H9 (cell line): ENCODE data around the gene FHIT. TPM values are rescaled to one million over a fixed set of nuclear protein-coding genes. Genes with fewer than 3 reads are reported as not detected.

Source experiments
- DNase-seq: peaks from one replicate; pipeline ENCODE4 v3.0.0-alpha.2; 2017
- H2AFZ ChIP-seq: one replicate; pipeline ENCODE4 v1.6.1; 2013; ENCODE audit warnings: mild to moderate bottlenecking, low read length, control low read depth, moderate library complexity
- H2AK5ac ChIP-seq: 2 replicates; pipeline ENCODE4 v1.6.1; 2013; ENCODE audit warnings: low read length, control low read depth, mixed read lengths; ENCODE audit not compliant: insufficient read length
- H2BK120ac ChIP-seq: one replicate; pipeline ENCODE4 v1.6.1; 2013; ENCODE audit warnings: low read depth, mild to moderate bottlenecking, low read length, control low read depth, inconsistent platforms; ENCODE audit not compliant: poor library complexity, severe bottlenecking
- H2BK12ac ChIP-seq: 2 replicates; pipeline ENCODE4 v1.6.1; 2013; ENCODE audit warnings: low read length, control low read depth, mixed read lengths, low read depth; ENCODE audit not compliant: insufficient read length
- H2BK15ac ChIP-seq: 2 replicates; pipeline ENCODE4 v1.6.1; 2013; ENCODE audit warnings: low read depth, low read length, control low read depth
- H2BK20ac ChIP-seq: one replicate; pipeline ENCODE4 v1.6.1; 2013; ENCODE audit warnings: low read depth, mild to moderate bottlenecking, low read length, control low read depth, inconsistent platforms; ENCODE audit not compliant: poor library complexity, severe bottlenecking
- H2BK5ac ChIP-seq: 2 replicates; pipeline ENCODE4 v1.6.1; 2013; ENCODE audit warnings: low read length, control low read depth, mixed read lengths; ENCODE audit not compliant: insufficient read length
- H3K14ac ChIP-seq: 2 replicates; pipeline ENCODE4 v1.6.1; 2013; ENCODE audit warnings: low read length, control low read depth; ENCODE audit not compliant: insufficient read depth
- H3K18ac ChIP-seq: 2 replicates; pipeline ENCODE4 v1.6.1; 2013; ENCODE audit warnings: low read depth, mild to moderate bottlenecking, mixed read lengths, low read length, control low read depth; ENCODE audit not compliant: insufficient read length
- H3K23ac ChIP-seq: 2 replicates; pipeline ENCODE4 v1.6.1; 2013; ENCODE audit warnings: low read length, control low read depth, mixed read lengths, low read depth; ENCODE audit not compliant: insufficient read length
- H3K23me2 ChIP-seq: 2 replicates; pipeline ENCODE4 v1.6.1; 2013; ENCODE audit warnings: low read depth, mild to moderate bottlenecking, mixed read lengths, low read length, control low read depth; ENCODE audit not compliant: insufficient read length, poor library complexity, severe bottlenecking
- H3K27ac ChIP-seq: 2 replicates; pipeline ENCODE4 v1.5.1; 2013; ENCODE audit warnings: low read length, control low read depth, mixed read lengths, low read depth; ENCODE audit not compliant: insufficient read length
- H3K27me3 ChIP-seq: 2 replicates; pipeline ENCODE4 v1.6.1; 2013; ENCODE audit warnings: low read length, control low read depth, inconsistent platforms; ENCODE audit not compliant: insufficient read depth
- H3K4ac ChIP-seq: 2 replicates; pipeline ENCODE4 v1.6.1; 2013; ENCODE audit warnings: low read depth, mild to moderate bottlenecking, control low read depth, inconsistent platforms, low read length, moderate library complexity
- H3K4me1 ChIP-seq: 2 replicates; pipeline ENCODE4 v1.6.1; 2013; ENCODE audit warnings: low read length, control low read depth, inconsistent platforms; ENCODE audit not compliant: insufficient read depth
- H3K4me2 ChIP-seq: 2 replicates; pipeline ENCODE4 v1.6.1; 2013; ENCODE audit warnings: low read length, control low read depth, mixed read lengths; ENCODE audit not compliant: insufficient read length, insufficient read depth
- H3K56ac ChIP-seq: 2 replicates; pipeline ENCODE4 v1.6.1; 2013; ENCODE audit warnings: low read depth, mild to moderate bottlenecking, mixed read lengths, low read length, control low read depth; ENCODE audit not compliant: insufficient read length
- H3K79me1 ChIP-seq: 2 replicates; pipeline ENCODE4 v1.6.1; 2013; ENCODE audit warnings: low read depth, mild to moderate bottlenecking, moderate library complexity, low read length, control low read depth, inconsistent platforms; ENCODE audit not compliant: insufficient read depth, poor library complexity, severe bottlenecking
- H3K79me2 ChIP-seq: 2 replicates; pipeline ENCODE4 v1.6.1; 2013; ENCODE audit warnings: low read length, control low read depth, inconsistent platforms; ENCODE audit not compliant: insufficient read depth
- H3K9ac ChIP-seq: 2 replicates; pipeline ENCODE4 v1.6.1; 2013; ENCODE audit warnings: low read length, control low read depth, mixed read lengths; ENCODE audit not compliant: insufficient read length; ENCODE audit errors: extremely low read depth
- H3K9me3 ChIP-seq: one replicate; pipeline ENCODE4 v1.6.1; 2013; ENCODE audit warnings: low read depth, low read length, inconsistent platforms; ENCODE audit not compliant: control insufficient read depth
- H3T11ph ChIP-seq: one replicate; pipeline ENCODE4 v1.6.1; 2013; ENCODE audit warnings: mild to moderate bottlenecking, low read length, control low read depth, inconsistent platforms
- H4K20me1 ChIP-seq: one replicate; pipeline ENCODE4 v1.6.1; 2013; ENCODE audit not compliant: control insufficient read depth, insufficient read length, insufficient read depth
- H4K5ac ChIP-seq: 2 replicates; pipeline ENCODE4 v1.6.1; 2013; ENCODE audit warnings: low read depth, mild to moderate bottlenecking, mixed read lengths, low read length, control low read depth; ENCODE audit not compliant: insufficient read length
- H4K8ac ChIP-seq: replicated peaks from 2 replicates; pipeline ENCODE4 v1.6.1; 2013; ENCODE audit warnings: low read length, control low read depth, mixed read lengths, low read depth; ENCODE audit not compliant: insufficient read length
- H4K91ac ChIP-seq: 2 replicates; pipeline ENCODE4 v1.6.1; 2013; ENCODE audit warnings: low read depth, mild to moderate bottlenecking, moderate library complexity, mixed read lengths, low read length, control low read depth; ENCODE audit not compliant: insufficient read length
- H3K27ac Mint-ChIP-seq, 3 experiments: 2 replicates in 2 of 3; 3 replicates in 1 of 3; pipeline ENCODE4 v1.8.0; 2020 to 2021; ENCODE audit warnings: mixed read lengths in 3 of 3, mild to moderate bottlenecking in 1 of 3, moderate library complexity in 1 of 3
- H3K27me3 Mint-ChIP-seq: 2 replicates; pipeline ENCODE4 v1.8.0; 2021; ENCODE audit warnings: low read depth, mild to moderate bottlenecking, moderate library complexity, mixed read lengths
- H3K36me3 Mint-ChIP-seq, 3 experiments: 2 replicates in 2 of 3; 3 replicates in 1 of 3; pipeline ENCODE4 v1.8.0; 2020 to 2021; ENCODE audit warnings: low read depth in 3 of 3, mixed read lengths in 3 of 3; ENCODE audit not compliant: insufficient read depth in 1 of 3
- H3K4me1 Mint-ChIP-seq, 2 experiments: 2 replicates each; pipeline ENCODE4 v1.8.0; 2020; ENCODE audit warnings: mixed read lengths in 2 of 2
- H3K4me3 Mint-ChIP-seq, 2 experiments: 2 replicates in 1 of 2; 3 replicates in 1 of 2; pipeline ENCODE4 v1.8.0; 2020 to 2021; ENCODE audit warnings: mild to moderate bottlenecking in 2 of 2, mixed read lengths in 2 of 2, moderate library complexity in 1 of 2
- H3K9me3 Mint-ChIP-seq, 2 experiments: 2 replicates in 1 of 2; 3 replicates in 1 of 2; pipeline ENCODE4 v1.8.0; 2020; ENCODE audit warnings: mild to moderate bottlenecking in 2 of 2, mixed read lengths in 2 of 2, moderate library complexity in 1 of 2
- CTCF ChIP-seq: fragments of 200-600 bp; sonication (generic); conservative IDR thresholded peaks from 3 replicates; pipeline ENCODE4 v1.8.0; 2021; ENCODE audit warnings: antibody characterized with exemption, mild to moderate bottlenecking
- WGBS: extraction: QIAGEN DNeasy Blood & Tissue Kit; methylation state at CpG from one replicate; pipeline ENCODE4 v1.1.7; 2013; ENCODE audit warnings: missing lambda C conversion rate, low lambda C conversion rate, mixed read lengths; ENCODE audit not compliant: insufficient read length; ENCODE audit errors: extremely low coverage; 5-methylcytosine and 5-hydroxymethylcytosine counted together
- total RNA-seq: library from RNA; stranded (reverse); gene quantifications from 2 replicates; pipeline ENCODE4 v1.2.1, GENCODE V29; 2021

FHIT gene
- total RNA-seq, 1 experiment from 2014 or later: 3.0 TPM

- no peak overlapping the region for H2BK20ac ChIP-seq
- H2BK120ac ChIP-seq: no peak overlapping the region
- no peaks in the 10 kb centered on the region for H3K9me3 ChIP-seq
- H3K27ac ChIP-seq: no peak overlapping the region
- no peak overlapping the region for H3K18ac ChIP-seq
- no peak overlapping the region for H2BK15ac ChIP-seq
- H3K4ac ChIP-seq: no peak overlapping the region
- TF ChIP-seq CTCF: no peak
- H3K23me2 ChIP-seq: no peaks in the 10 kb centered on the region
- no peaks in the 10 kb centered on the region for H3K4me1 ChIP-seq
- no peaks in the 10 kb centered on the region for H3K4me1 Mint-ChIP-seq
- H3K14ac ChIP-seq: no peak overlapping the region
- no peak overlapping the region for H2AFZ ChIP-seq
- no peak overlapping the region for H3K56ac ChIP-seq
- H4K91ac ChIP-seq: no peak overlapping the region
- no peak overlapping the region for H3K27ac Mint-ChIP-seq
- H3K27me3 Mint-ChIP-seq: no peaks in the 10 kb centered on the region; the same call in 1 of the 2 replicates
- no peak overlapping the region for H4K8ac ChIP-seq
- H3K4me2 ChIP-seq: no peak overlapping the region
- H4K20me1 ChIP-seq: no peaks in the 10 kb centered on the region
- H3K27me3 ChIP-seq: no peaks in the 10 kb centered on the region
- H3K36me3 Mint-ChIP-seq: no peaks in the 10 kb centered on the region
- H3T11ph ChIP-seq: no peak overlapping the region
- H3K9ac ChIP-seq: no peak overlapping the region
- no peak overlapping the region for H3K23ac ChIP-seq
- H2BK12ac ChIP-seq: no peak overlapping the region
- no CpG with 5 or more reads among the region's 3 CpGs for WGBS
- H2AK5ac ChIP-seq: no peak overlapping the region
- H4K5ac ChIP-seq: no peak overlapping the region
- no peak overlapping the region for H2BK5ac ChIP-seq
- H3K79me2 ChIP-seq: no peaks in the 10 kb centered on the region
- H3K4me3 Mint-ChIP-seq: no peak overlapping the region
- no peaks in the 10 kb centered on the region for H3K79me1 ChIP-seq
- DNase-seq: no peak
- no peaks in the 10 kb centered on the region for H3K9me3 Mint-ChIP-seq
These were observed 1217.3 kb downstream of the FHIT start for GRCh38 chr3:60033901-60034453.
